Epithelial cell of prostate (primary cell): ENCODE data around the gene IGF2BP3.
"Not testable (repeated sequence)": the region's sequence is repeated elsewhere in the genome, so short reads cannot be mapped to it uniquely, and the experiment has no call there.

ENCODE experiments used
- DNase-seq: peaks from one replicate; pipeline ENCODE4 v3.0.0-alpha.2; 2011; ENCODE audit warnings: low read depth, low spot score
- H3K27ac ChIP-seq: fragments of 450-650 bp; 2 replicates; pipeline ENCODE4 v1.5.1; 2017; ENCODE audit warnings: mild to moderate bottlenecking

The IGF2BP3 gene

DNA sequence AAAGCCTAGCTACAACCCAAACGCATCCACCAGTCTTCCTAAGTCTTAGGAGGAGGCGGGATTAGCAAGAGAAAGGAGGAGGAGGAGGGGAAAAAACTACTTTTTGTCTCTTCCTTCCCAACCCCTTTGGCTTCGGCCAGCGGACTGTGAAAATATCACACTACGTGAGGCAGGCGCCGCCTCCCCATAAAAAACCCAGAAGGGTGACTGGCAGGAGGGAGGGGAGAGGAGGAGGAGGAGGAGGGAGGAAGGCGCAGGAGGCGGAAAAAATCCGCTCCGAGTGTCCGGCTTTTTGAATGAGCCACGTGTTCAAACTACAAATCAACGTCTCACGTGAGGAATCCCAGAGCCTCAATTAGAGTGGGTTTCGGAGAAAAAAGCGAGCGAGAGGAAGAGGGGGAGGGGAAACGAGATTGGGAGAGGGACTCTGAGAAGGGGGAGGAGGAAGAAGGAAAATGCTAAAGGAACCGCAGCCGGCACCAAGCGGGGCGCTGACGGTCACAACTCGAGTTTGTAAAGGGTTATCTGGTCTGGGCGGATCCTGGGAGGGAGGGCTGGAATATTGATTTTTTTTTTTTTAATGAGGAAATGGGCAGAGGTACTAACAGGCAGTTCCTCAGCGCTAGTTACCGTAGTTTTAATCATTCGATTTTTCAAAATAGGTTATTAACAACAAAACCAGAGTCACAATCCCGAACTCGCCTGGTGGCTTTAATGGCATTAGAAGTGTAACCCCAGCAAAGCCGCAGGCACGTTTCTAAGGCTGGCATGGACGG lies at the start of gene IGF2BP3:
Gene IGF2BP3, minus strand, starts transcription at position 162 of the 776 bp plus-strand sequence. CDS start 381 bp downstream, outside the sequence.
- DNase-seq: peak; percentile 48
- peak within 1 kb of the TSS; percentile 79 for H3K27ac ChIP-seq

GRCh38 chr7:23514755-23515154 lies 44.5 kb upstream of the IGF2BP3 start:
- DNase-seq: no peak
- peak overlapping the region; percentile 82 for H3K27ac ChIP-seq

GRCh38 chr7:23513746-23514145 lies 43.5 kb upstream of the IGF2BP3 start:
- peak; percentile 50 for DNase-seq
- peak overlapping the region; percentile 82 for H3K27ac ChIP-seq

DNA sequence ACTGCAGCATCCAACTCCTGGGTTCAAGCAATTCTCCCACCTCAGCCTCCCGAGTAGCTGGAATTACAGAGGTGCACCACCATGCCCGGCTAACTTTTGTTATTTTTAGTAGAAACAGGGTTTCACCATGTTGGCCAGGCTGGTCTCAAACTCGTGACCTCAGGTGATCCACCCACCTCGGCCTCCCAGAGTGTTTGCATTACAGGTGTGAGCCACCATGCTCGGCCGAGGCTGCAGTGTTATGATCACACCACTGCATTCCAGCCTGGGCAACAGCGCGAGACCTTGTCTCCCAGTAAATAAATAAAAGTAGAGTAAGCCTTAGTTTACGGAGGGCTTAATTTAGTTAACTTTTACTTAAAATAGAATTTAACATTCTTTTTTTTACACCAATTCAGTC lies 23.7 kb upstream of the IGF2BP3 start:
- no peak overlapping the region for H3K27ac ChIP-seq
- DNase-seq: no peak

- DNase-seq: no peak
- no peak overlapping the region for H3K27ac ChIP-seq
Measured at GRCh38 chr7:23491502-23491901, 21.2 kb upstream of the IGF2BP3 start.

GRCh38 chr7:23490357-23491135 lies 20.3 kb upstream of the IGF2BP3 start:
- peak overlapping the region; percentile 41 for H3K27ac ChIP-seq
- DNase-seq: no peak

- DNase-seq, H3K27ac ChIP-seq: not testable (repeated sequence)
Measured at GRCh38 chr7:23488714-23489113, 18.4 kb upstream of the IGF2BP3 start.

- H3K27ac ChIP-seq: no peak overlapping the region
Measured at GRCh38 chr7:23487670-23488069, 17.4 kb upstream of the IGF2BP3 start.

GRCh38 chr7:23486002-23486773 lies 15.9 kb upstream of the IGF2BP3 start:
- DNase-seq: no peak
- no peak overlapping the region for H3K27ac ChIP-seq

More at GRCh38 chr7:23487670-23488069, 17.4 kb upstream of the IGF2BP3 start:
- DNase-seq: no peak

- no peak for DNase-seq
- H3K27ac ChIP-seq: no peak overlapping the region
Measured at GRCh38 chr7:23482686-23483085, 12.4 kb upstream of the IGF2BP3 start.

GRCh38 chr7:23477962-23478866 lies 7.9 kb upstream of the IGF2BP3 start:
- H3K27ac ChIP-seq: no peak overlapping the region
- DNase-seq: no peak

- no peak overlapping the region for H3K27ac ChIP-seq
- no peak for DNase-seq
Measured at GRCh38 chr7:23477157-23477499, 6.8 kb upstream of the IGF2BP3 start.

- DNase-seq: no peak
- H3K27ac ChIP-seq: no peak overlapping the region
Measured at GRCh38 chr7:23476286-23477156, 6.2 kb upstream of the IGF2BP3 start.

DNA sequence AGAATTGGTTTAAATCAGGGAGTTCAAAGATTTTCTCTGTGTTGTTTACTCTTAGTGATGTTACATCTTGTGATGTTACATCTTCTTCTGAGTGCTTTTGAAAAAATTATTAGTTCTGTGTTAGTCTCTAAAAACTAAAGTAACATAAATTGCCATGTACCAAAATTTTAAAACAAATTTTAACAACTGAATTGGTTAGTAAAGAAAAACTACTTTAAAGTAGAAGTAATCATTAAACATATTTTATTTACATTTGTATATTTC lies 5.2 kb upstream of the IGF2BP3 start:
- H3K27ac ChIP-seq: no peak overlapping the region
- no peak for DNase-seq

- DNase-seq: no peak
- no peak overlapping the region for H3K27ac ChIP-seq
Measured at GRCh38 chr7:23474829-23475575, 4.7 kb upstream of the IGF2BP3 start.

DNA sequence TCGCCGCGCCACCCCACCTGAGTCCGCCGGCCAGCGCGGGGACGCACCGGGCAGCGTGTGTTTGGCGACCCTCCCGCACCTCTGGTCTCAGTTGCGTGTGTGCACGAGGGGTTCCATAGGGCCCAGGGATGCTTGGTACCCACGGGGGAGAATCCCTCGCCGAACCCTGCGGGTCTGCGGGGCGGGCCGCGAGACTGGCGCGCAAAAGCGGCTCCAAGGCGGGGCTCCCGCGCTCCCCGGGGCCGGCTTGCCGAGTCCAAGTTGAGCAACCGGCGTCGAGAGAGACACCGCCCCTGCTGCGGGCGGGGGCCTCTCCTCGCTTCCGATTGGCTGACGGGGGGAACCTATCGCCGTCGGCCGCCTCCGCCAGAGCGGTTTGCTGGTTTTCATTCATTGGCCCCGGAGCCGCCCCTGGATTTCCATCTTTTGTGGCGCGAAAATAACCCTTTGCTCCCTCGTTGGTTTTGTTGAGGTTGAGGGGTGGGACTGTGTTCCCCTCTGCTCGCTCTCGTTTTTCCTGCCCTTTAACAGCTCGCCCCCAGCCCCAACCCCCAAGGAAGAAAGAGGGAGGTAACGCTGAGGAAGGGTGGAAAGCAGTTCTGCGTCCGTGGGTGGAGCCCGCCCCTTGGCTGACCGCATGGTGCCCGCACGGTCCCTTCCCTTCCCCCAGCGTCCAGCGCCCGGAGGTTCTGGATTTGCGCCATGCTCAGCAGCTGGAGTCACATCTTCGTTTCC lies 4.0 kb upstream of the IGF2BP3 start:
- DNase-seq: peak; percentile 60
- H3K27ac ChIP-seq: no peak overlapping the region

- no peak for DNase-seq
- no peak overlapping the region for H3K27ac ChIP-seq
Measured at GRCh38 chr7:23473844-23474093, 3.5 kb upstream of the IGF2BP3 start.
